ENCODE results near the gene IL26.

IL26 gene

GRCh38 chr12:68159681-68160304 lies 65.8 kb downstream of the IL26 start, which contains the start of gene IFNG:
TSS of gene IFNG (minus strand) at chr12:68159740. CDS start at chr12:68159615, 125 bp downstream.
- no peak for DNase-seq (ENCODE audit: low read depth, low spot score)
- H3K4me3 ChIP-seq (ENCODE audit: low read depth, low read length) = no peak within 1 kb of the TSS
- CTCF ChIA-PET = interaction anchor here (2.2 kb wide), 1 partner anchor 13 kb away, joined by 5 read pairs; no protein-coding TSS in a partner anchor
- TF ChIP-seq CTCF (IDR thresholded peaks at IDR 0.05; ENCODE audit: insufficient read depth, low read length, missing control alignments) = no peak
- POLR2A ChIA-PET = no interaction called here

GRCh38 chr12:68158432-68158831 lies 67.2 kb downstream of the IL26 start:
- DNase-seq (ENCODE audit: low read depth, low spot score) = no peak
- peak; percentile 24 for TF ChIP-seq CTCF (IDR thresholded peaks at IDR 0.05; ENCODE audit: insufficient read depth, low read length, missing control alignments)
- POLR2A ChIA-PET = no interaction called here
- no peak overlapping the region for H3K4me3 ChIP-seq (ENCODE audit: low read depth, low read length)
- CTCF ChIA-PET = interaction anchor here (0.9 to 3.6 kb wide), 8 partner anchors 8 to 804 kb away, joined by 3 to 31 read pairs (median 4); no protein-coding TSS in a partner anchor

- no peak overlapping the region for H3K4me3 ChIP-seq (ENCODE audit: low read depth, low read length)
- ChIA-PET CTCF (interaction anchor here (1.2 to 3.6 kb wide), 5 partner anchors 16 to 803 kb away, joined by 3 to 31 read pairs (median 4); no protein-coding TSS in a partner anchor), POLR2A (interaction anchor here (0.6 kb wide), 1 partner anchor 148 kb away, joined by 3 read pairs; no protein-coding TSS in a partner anchor)
- no peak for TF ChIP-seq CTCF (IDR thresholded peaks at IDR 0.05; ENCODE audit: insufficient read depth, low read length, missing control alignments)
- no peak for DNase-seq (ENCODE audit: low read depth, low spot score)
Measured at GRCh38 chr12:68157380-68157779, 68.2 kb downstream of the IL26 start.

GRCh38 chr12:68156636-68157035 lies 69.0 kb downstream of the IL26 start:
- ChIA-PET POLR2A (interaction anchor here (0.6 kb wide), 1 partner anchor 147 kb away, joined by 3 read pairs; no protein-coding TSS in a partner anchor), CTCF (interaction anchor here (1.1 to 3.6 kb wide), 3 partner anchors 12 to 155 kb away, joined by 3 to 31 read pairs (median 4); no protein-coding TSS in a partner anchor)
- DNase-seq (ENCODE audit: low read depth, low spot score) = no peak
- TF ChIP-seq CTCF (IDR thresholded peaks at IDR 0.05; ENCODE audit: insufficient read depth, low read length, missing control alignments) = no peak
- H3K4me3 ChIP-seq (ENCODE audit: low read depth, low read length) = no peak overlapping the region

GRCh38 chr12:68154779-68155178 lies 70.8 kb downstream of the IL26 start:
- H3K4me3 ChIP-seq (ENCODE audit: low read depth, low read length) = no peak overlapping the region
- POLR2A ChIA-PET = no interaction called here
- no peak for DNase-seq (ENCODE audit: low read depth, low spot score)
- TF ChIP-seq CTCF (IDR thresholded peaks at IDR 0.05; ENCODE audit: insufficient read depth, low read length, missing control alignments) = no peak
- CTCF ChIA-PET = interaction anchor here (1.2 kb wide), 1 partner anchor 115 kb away, joined by 4 read pairs; no protein-coding TSS in a partner anchor
